Retinal pigment epithelial cell (primary cell): ENCODE data around the gene RNF126.

ENCODE experiments used
- DNase-seq: peaks from one replicate; pipeline ENCODE4 v3.0.0-alpha.2; 2010; ENCODE audit warnings: low read depth
- H3K4me3 ChIP-seq: 2 replicates; pipeline ENCODE4 v1.5.1; 2011; ENCODE audit warnings: mild to moderate bottlenecking, low read length, control low read depth, moderate library complexity
- CTCF ChIP-seq: conservative IDR thresholded peaks from 2 replicates; pipeline ENCODE4 v1.5.1; 2011; ENCODE audit warnings: low read depth, low read length, control low read depth, inconsistent platforms

The RNF126 gene

GRCh38 chr19:646779-647565 lies 16.0 kb downstream of the RNF126 start:
- TF ChIP-seq CTCF = no peak
- no peak for DNase-seq
- H3K4me3 ChIP-seq = no peak overlapping the region

GRCh38 chr19:645912-646778 lies 16.9 kb downstream of the RNF126 start:
- H3K4me3 ChIP-seq = no peak overlapping the region
- TF ChIP-seq CTCF = no peak
- DNase-seq = no peak

- no peak for TF ChIP-seq CTCF
- no peak overlapping the region for H3K4me3 ChIP-seq
- no peak for DNase-seq
Measured at GRCh38 chr19:644789-645188, 18.2 kb downstream of the RNF126 start.

GRCh38 chr19:644363-644762 lies 18.7 kb downstream of the RNF126 start:
- DNase-seq = no peak
- no peak for TF ChIP-seq CTCF
- no peak overlapping the region for H3K4me3 ChIP-seq

GRCh38 chr19:643736-644135 lies 19.3 kb downstream of the RNF126 start:
- TF ChIP-seq CTCF = no peak
- no peak for DNase-seq
- no peak overlapping the region for H3K4me3 ChIP-seq

GRCh38 chr19:642767-643727 lies 20.0 kb downstream of the RNF126 start:
- no peak for DNase-seq
- no peak for TF ChIP-seq CTCF
- H3K4me3 ChIP-seq = no peak overlapping the region
